Mucosa of stomach (tissue), 1 donor: ENCODE results near the gene CDH9.

Experiments used
- H3K27me3 ChIP-seq: one replicate; pipeline ENCODE4 v1.7.0; 2013; ENCODE audit warnings: mild to moderate bottlenecking, low read length; ENCODE audit not compliant: control insufficient read depth, insufficient read depth
- H3K36me3 ChIP-seq: one replicate; pipeline ENCODE4 v1.7.0; 2013; ENCODE audit warnings: low read length; ENCODE audit not compliant: control insufficient read depth, insufficient read depth
- H3K4me1 ChIP-seq: one replicate; pipeline ENCODE4 v1.7.0; 2013; ENCODE audit warnings: mild to moderate bottlenecking, low read length; ENCODE audit not compliant: control insufficient read depth, insufficient read depth
- H3K4me3 ChIP-seq: one replicate; pipeline ENCODE4 v1.7.0; 2013; ENCODE audit warnings: low read length
- H3K9ac ChIP-seq: one replicate; pipeline ENCODE4 v1.7.0; 2013; ENCODE audit warnings: mild to moderate bottlenecking, low read length, moderate library complexity
- H3K9me3 ChIP-seq: one replicate; pipeline ENCODE4 v1.7.0; 2013; ENCODE audit warnings: mild to moderate bottlenecking, low read length, moderate library complexity; ENCODE audit not compliant: control insufficient read depth
- donor health status: Pancreatic carcinoma.

The CDH9 gene

DNA sequence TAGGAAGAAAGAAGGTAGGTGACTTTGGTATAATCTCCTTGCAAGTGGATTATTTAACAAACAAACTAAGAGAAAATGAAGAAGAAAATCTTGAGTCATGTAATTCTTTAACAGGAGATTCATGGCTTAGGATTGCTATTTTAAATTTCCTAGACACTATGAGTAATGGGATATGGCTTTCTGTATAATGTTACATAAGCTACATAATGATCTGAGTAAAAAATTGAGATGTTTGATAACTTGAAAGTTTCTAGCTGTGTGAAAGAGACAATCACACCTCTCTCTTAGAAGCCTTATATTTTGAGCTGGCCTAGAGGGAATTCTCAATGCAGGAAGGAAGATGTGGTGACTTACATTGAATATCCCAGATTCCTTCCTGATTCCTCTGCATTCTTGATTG lies 92.5 kb downstream of the CDH9 start:
- H3K4me3 ChIP-seq = no peak overlapping the region

DNA sequence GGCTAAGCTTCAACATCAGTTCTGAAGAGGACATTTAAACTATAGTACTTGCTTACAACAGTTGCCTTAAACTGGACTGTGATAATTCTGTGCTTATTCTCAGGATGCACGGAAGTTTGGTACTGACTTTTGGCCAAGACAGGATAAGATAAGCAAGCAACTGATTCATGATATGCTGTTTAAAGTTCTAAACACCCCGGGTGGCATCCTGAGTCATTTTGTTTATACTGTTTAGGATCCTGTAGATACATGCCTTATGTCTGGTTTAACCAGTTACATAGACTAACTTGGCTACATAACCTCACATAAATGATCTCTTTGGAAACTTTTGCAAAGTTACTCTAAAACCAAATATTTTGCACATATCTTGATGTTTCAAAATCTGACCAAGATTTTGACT lies 95.9 kb downstream of the CDH9 start:
- Histone ChIP-seq H3K9ac (no peak overlapping the region), H3K36me3 (no peaks in the 10 kb centered on the region), H3K4me3 (no peak overlapping the region), H3K27me3 (no peaks in the 10 kb centered on the region), H3K4me1 (no peaks in the 10 kb centered on the region), H3K9me3 (no peaks in the 10 kb centered on the region)

More for the DNA sequence above, 92.5 kb downstream of the CDH9 start:
- H3K27me3 ChIP-seq = no peaks in the 10 kb centered on the region
- H3K36me3 ChIP-seq = no peaks in the 10 kb centered on the region
- H3K9ac ChIP-seq = no peak overlapping the region
- H3K4me1 ChIP-seq = no peaks in the 10 kb centered on the region
- H3K9me3 ChIP-seq = no peaks in the 10 kb centered on the region

GRCh38 chr5:26940994-26941393 lies 97.4 kb downstream of the CDH9 start:
- Histone ChIP-seq H3K9ac (no peak overlapping the region), H3K27me3 (no peaks in the 10 kb centered on the region), H3K4me3 (no peak overlapping the region), H3K36me3 (no peaks in the 10 kb centered on the region), H3K9me3 (no peaks in the 10 kb centered on the region), H3K4me1 (no peaks in the 10 kb centered on the region)

DNA sequence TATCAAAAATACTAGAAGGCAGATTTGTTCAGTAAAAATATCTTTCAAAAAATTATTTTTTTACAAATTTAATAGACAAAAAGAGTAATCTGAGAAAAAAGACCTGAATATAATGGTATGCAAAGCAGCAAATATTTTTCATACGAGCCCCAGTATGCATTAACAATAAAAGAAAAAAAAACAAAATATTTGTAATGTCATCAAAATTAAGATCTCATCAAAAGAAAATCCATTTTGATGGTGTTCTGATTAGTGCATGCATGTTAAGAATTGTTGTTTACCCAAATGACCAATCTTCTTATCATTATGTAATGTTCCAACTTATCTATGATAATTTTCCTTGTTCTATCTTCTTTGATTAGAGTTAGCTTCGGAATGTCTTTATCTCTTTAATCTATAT lies 106.1 kb downstream of the CDH9 start:
- H3K9ac ChIP-seq = no peak overlapping the region
- no peaks in the 10 kb centered on the region for H3K9me3 ChIP-seq
- no peaks in the 10 kb centered on the region for H3K4me1 ChIP-seq
- no peaks in the 10 kb centered on the region for H3K27me3 ChIP-seq
- H3K4me3 ChIP-seq = no peak overlapping the region
- no peaks in the 10 kb centered on the region for H3K36me3 ChIP-seq

DNA sequence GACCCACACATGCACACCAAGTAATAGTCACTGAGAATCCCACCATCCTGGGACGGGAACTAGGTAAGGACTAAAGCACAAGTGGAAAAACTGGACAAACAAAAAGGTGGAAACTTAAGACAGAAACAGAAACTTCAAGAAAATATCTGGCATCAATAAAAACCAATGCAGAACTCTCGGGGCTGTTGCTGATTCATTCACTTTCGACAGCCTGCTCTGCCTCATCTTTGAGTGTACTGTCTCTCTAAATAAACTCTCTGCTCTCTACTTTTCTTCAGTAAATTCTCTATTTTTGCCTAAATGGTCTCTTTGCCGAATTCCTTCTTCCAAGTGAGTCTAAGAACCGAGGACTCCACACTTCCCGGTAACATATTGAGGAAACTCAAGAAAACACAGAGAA lies 116.9 kb downstream of the CDH9 start:
- no peaks in the 10 kb centered on the region for H3K9me3 ChIP-seq
- H3K9ac ChIP-seq = no peak overlapping the region
- H3K4me3 ChIP-seq = no peak overlapping the region
- no peaks in the 10 kb centered on the region for H3K4me1 ChIP-seq
- no peaks in the 10 kb centered on the region for H3K36me3 ChIP-seq
- no peaks in the 10 kb centered on the region for H3K27me3 ChIP-seq

DNA sequence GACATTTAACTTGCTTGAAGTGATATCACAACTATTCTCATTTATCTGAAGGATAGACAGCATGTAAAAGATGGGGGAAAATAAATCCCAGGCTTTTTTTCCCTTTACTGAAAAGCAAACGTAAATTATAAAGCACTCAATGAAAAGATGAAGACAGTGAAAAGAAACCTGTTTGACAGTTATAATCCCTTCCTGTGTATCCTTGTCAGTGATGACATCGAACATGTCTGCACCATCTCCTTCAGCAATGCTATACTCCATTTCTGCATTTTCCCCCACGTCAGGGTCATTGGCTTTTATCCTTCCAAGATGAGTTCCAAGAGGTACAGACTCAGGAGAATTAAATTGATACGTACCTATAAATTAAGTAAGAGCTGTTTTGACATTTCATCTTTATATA lies 134.9 kb downstream of the CDH9 start:
- Histone ChIP-seq H3K36me3 (no peaks in the 10 kb centered on the region), H3K9me3 (no peaks in the 10 kb centered on the region), H3K27me3 (no peaks in the 10 kb centered on the region), H3K9ac (no peak overlapping the region), H3K4me1 (no peaks in the 10 kb centered on the region), H3K4me3 (no peak overlapping the region)

GRCh38 chr5:26894719-26895263 lies 143.6 kb downstream of the CDH9 start:
- Histone ChIP-seq H3K27me3 (no peaks in the 10 kb centered on the region), H3K9me3 (no peaks in the 10 kb centered on the region), H3K9ac (no peak overlapping the region), H3K4me1 (no peaks in the 10 kb centered on the region), H3K4me3 (no peak overlapping the region), H3K36me3 (no peaks in the 10 kb centered on the region)

GRCh38 chr5:26893078-26893477 lies 145.3 kb downstream of the CDH9 start:
- no peaks in the 10 kb centered on the region for H3K4me1 ChIP-seq
- H3K9me3 ChIP-seq = no peaks in the 10 kb centered on the region
- no peak overlapping the region for H3K9ac ChIP-seq
- H3K4me3 ChIP-seq = no peak overlapping the region
- no peaks in the 10 kb centered on the region for H3K36me3 ChIP-seq
- H3K27me3 ChIP-seq = no peaks in the 10 kb centered on the region

DNA sequence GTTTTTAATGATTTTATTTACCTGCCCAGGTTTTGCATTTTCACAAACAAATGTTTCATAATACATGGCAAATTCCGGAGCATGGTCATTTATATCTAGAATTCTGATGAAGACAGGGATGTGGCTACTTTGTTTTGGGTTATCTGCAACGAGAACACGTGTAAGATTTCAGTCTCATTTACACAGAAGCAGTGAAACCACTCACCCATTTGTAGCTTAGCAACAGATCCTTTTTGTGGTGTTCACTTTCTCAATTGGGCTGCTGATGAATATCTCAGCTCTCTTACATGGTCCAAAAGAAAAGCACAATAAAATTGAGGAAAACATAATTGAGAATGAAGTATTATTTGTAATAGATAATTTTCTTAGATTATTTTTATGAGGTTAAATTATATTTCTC lies 148.6 kb downstream of the CDH9 start:
- Histone ChIP-seq H3K36me3 (no peaks in the 10 kb centered on the region), H3K9me3 (no peaks in the 10 kb centered on the region)

DNA sequence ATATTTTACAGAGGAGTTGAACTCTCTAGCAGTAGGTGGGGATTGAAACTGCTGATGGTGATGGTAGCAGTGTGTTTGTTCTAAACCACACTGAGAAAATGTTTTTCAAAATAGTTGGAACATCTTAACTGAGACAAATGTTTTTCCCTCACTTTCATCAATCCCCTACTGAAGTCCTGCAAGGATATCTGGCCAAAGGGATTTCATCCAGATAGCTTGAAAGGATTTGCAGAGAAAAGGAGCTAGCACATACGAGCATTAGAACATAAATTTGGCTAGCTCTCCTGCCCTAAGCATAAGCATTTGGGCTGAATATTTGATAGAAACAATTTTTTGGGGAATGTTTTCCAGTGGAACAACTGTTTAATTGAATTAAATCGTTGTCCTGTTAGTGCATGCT lies 153.9 kb downstream of the CDH9 start:
- no peak overlapping the region for H3K4me3 ChIP-seq
- no peaks in the 10 kb centered on the region for H3K4me1 ChIP-seq
- H3K9me3 ChIP-seq = no peaks in the 10 kb centered on the region
- H3K9ac ChIP-seq = no peak overlapping the region
- H3K27me3 ChIP-seq = no peaks in the 10 kb centered on the region
- H3K36me3 ChIP-seq = no peaks in the 10 kb centered on the region

More for the DNA sequence above, 148.6 kb downstream of the CDH9 start:
- H3K4me3 ChIP-seq = no peak overlapping the region
- H3K27me3 ChIP-seq = no peaks in the 10 kb centered on the region
- no peaks in the 10 kb centered on the region for H3K4me1 ChIP-seq
- no peak overlapping the region for H3K9ac ChIP-seq

GRCh38 chr5:26883375-26883774 lies 155.0 kb downstream of the CDH9 start:
- Histone ChIP-seq H3K36me3 (no peaks in the 10 kb centered on the region), H3K9ac (no peak overlapping the region), H3K4me1 (no peaks in the 10 kb centered on the region), H3K9me3 (no peaks in the 10 kb centered on the region), H3K27me3 (no peaks in the 10 kb centered on the region), H3K4me3 (no peak overlapping the region)

DNA sequence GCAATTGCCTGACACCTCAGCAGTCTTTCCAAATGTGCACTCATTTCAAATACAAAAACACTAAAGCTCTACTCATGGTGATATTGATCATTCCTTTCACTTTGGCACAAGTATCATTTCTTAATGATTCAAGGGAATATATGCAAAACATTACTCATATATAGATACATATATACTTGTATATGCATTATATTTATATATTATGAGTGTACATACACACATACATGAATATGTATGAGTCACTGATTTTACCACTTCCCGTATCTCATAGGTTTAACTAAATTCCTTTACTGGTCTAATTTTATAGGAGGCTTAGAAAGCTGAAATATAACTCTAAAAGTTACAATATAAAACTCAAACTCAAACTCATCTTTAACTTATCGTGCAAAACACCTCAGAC lies 156.5 kb downstream of the CDH9 start:
- H3K27me3 ChIP-seq = no peaks in the 10 kb centered on the region
- H3K9me3 ChIP-seq = no peaks in the 10 kb centered on the region
- no peaks in the 10 kb centered on the region for H3K4me1 ChIP-seq
- no peaks in the 10 kb centered on the region for H3K36me3 ChIP-seq
- no peak overlapping the region for H3K4me3 ChIP-seq
- H3K9ac ChIP-seq = no peak overlapping the region

- Histone ChIP-seq H3K36me3 (no peaks in the 10 kb centered on the region), H3K27me3 (no peaks in the 10 kb centered on the region), H3K9ac (no peak overlapping the region), H3K4me1 (no peaks in the 10 kb centered on the region), H3K4me3 (no peak overlapping the region), H3K9me3 (no peaks in the 10 kb centered on the region)
Measured at GRCh38 chr5:26877154-26877553, 161.2 kb downstream of the CDH9 start.
